MM.1S (cell line): ENCODE measurements around the gene DFFA.
"Not testable (repeated sequence)": the region's sequence is repeated elsewhere in the genome, so short reads cannot be mapped to it uniquely, and the experiment has no call there.

ENCODE experiments used
- DNase-seq: peaks from one replicate; pipeline ENCODE4 v3.0.0-alpha.2; 2015
- H2AFZ ChIP-seq: fragments of 300-600 bp; sonication (generic); 2 replicates; pipeline ENCODE4 v1.6.0; 2016; ENCODE audit warnings: antibody characterized with exemption, low read length
- H3F3A ChIP-seq: fragments of 300-600 bp; sonication (generic); 2 replicates; pipeline ENCODE4 v1.6.1; 2016; ENCODE audit warnings: mild to moderate bottlenecking, antibody characterized with exemption, low read length, moderate library complexity, mixed read lengths; ENCODE audit not compliant: insufficient read depth
- H3K27ac ChIP-seq: fragments of 300-600 bp; sonication (generic); 2 replicates; pipeline ENCODE4 v1.5.1; 2016; ENCODE audit warnings: mild to moderate bottlenecking, low read length
- H3K27me3 ChIP-seq: fragments of 300-600 bp; sonication (generic); replicated peaks from 2 replicates; pipeline ENCODE4 v1.6.0; 2016; ENCODE audit warnings: low read length; ENCODE audit not compliant: insufficient read depth
- H3K36me3 ChIP-seq: fragments of 300-600 bp; sonication (generic); replicated peaks from 2 replicates; pipeline ENCODE4 v1.6.1; 2016; ENCODE audit warnings: mild to moderate bottlenecking, low read length, mixed read lengths; ENCODE audit not compliant: insufficient read depth
- H3K4me1 ChIP-seq: fragments of 300-600 bp; sonication (generic); 2 replicates; pipeline ENCODE4 v1.6.1; 2016; ENCODE audit warnings: low read length, mixed read lengths
- H3K4me2 ChIP-seq: fragments of 300-600 bp; sonication (generic); 2 replicates; pipeline ENCODE4 v1.6.0; 2016; ENCODE audit warnings: low read depth, low read length
- H3K4me3 ChIP-seq: fragments of 300-600 bp; sonication (generic); 2 replicates; pipeline ENCODE4 v1.5.1; 2016; ENCODE audit warnings: low read length, mixed read lengths
- H3K79me2 ChIP-seq: fragments of 300-600 bp; sonication (generic); 2 replicates; pipeline ENCODE4 v1.6.1; 2016; ENCODE audit warnings: mixed run types, low read length, mixed read lengths
- H3K9ac ChIP-seq: fragments of 300-600 bp; sonication (generic); 2 replicates; pipeline ENCODE4 v1.6.1; 2016; ENCODE audit warnings: low read length, mixed read lengths
- H3K9me2 ChIP-seq: fragments of 300-600 bp; sonication (generic); replicated peaks from 2 replicates; pipeline ENCODE4 v1.6.1; 2016; ENCODE audit warnings: mild to moderate bottlenecking, low read length, mixed read lengths; ENCODE audit not compliant: insufficient read depth
- H3K9me3 ChIP-seq: fragments of 300-600 bp; sonication (generic); replicated peaks from 2 replicates; pipeline ENCODE4 v1.6.1; 2016; ENCODE audit warnings: mild to moderate bottlenecking, low read length, mixed read lengths; ENCODE audit not compliant: insufficient read depth
- H4K20me1 ChIP-seq: fragments of 300-600 bp; sonication (generic); 2 replicates; pipeline ENCODE4 v1.6.1; 2016; ENCODE audit warnings: mild to moderate bottlenecking, low read length, moderate library complexity, mixed read lengths; ENCODE audit not compliant: insufficient read depth
- EZH2 ChIP-seq: fragments of 300-600 bp; sonication (generic); optimal IDR thresholded peaks from 2 replicates; pipeline ENCODE3; 2017; ENCODE audit warnings: low read depth, mild to moderate bottlenecking, antibody characterized with exemption, low read length, mixed read lengths
- EZH2phosphoT487 ChIP-seq: fragments of 300-600 bp; sonication (generic); IDR thresholded peaks from 2 replicates; pipeline ENCODE4 v1.6.1; 2018; ENCODE audit warnings: antibody characterized with exemption, low read length
- TF ChIP-seq, protein P1 (sequence below): fragments of 300-600 bp; sonication (generic); IDR thresholded peaks from 2 replicates; pipeline ENCODE4 v1.5.1; 2016; ENCODE audit warnings: antibody characterized with exemption, low read length, mixed read lengths

The DFFA gene

DNA sequence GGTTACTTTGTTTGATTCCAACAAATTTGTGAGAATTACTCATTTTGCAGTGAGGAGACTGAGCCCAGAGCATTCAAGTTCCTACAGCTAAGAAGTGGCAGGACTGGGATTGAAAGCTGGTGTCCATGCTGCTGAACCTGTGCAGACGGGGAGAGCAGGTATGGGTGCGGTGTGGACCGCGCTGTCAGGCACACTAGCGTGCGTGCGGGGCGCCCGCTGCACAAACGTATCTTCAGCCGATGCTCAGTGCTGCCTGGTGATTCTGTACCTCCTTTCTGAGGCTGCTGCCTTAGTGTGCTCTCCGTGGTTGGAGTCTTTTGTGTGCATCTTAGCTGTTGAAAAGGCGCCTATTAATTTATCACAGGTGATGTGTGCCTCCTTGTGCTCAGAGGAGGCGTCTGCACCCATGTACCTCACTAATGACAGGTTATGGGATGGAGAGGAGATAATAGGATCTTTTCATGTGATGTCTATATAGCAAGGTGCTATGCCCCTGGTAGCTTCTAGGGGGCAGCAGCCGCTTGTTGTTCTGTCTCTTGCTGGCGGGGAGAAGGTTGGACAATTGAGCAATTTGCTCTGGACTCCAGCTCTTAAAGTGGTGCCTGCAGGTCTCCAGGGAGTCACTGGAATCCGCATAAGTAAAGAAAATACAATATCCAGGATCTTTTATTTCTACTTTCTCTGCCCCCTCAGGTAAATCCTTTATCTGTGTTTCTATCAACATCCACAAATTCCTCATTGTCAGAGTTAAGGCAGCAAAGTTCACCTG lies 35.0 kb upstream of the DFFA start:
- H3K27ac ChIP-seq, result no peak overlapping the region
- H3K4me3 ChIP-seq, result no peak overlapping the region
- DNase-seq, result peak; percentile 33
- H3K4me1 ChIP-seq, result no peaks in the 10 kb centered on the region
- no peaks in the 10 kb centered on the region for H3K27me3 ChIP-seq
- TF ChIP-seq EZH2, result no peak
- TF ChIP-seq EZH2phosphoT487, result no peak
- TF ChIP-seq, protein P1, sequence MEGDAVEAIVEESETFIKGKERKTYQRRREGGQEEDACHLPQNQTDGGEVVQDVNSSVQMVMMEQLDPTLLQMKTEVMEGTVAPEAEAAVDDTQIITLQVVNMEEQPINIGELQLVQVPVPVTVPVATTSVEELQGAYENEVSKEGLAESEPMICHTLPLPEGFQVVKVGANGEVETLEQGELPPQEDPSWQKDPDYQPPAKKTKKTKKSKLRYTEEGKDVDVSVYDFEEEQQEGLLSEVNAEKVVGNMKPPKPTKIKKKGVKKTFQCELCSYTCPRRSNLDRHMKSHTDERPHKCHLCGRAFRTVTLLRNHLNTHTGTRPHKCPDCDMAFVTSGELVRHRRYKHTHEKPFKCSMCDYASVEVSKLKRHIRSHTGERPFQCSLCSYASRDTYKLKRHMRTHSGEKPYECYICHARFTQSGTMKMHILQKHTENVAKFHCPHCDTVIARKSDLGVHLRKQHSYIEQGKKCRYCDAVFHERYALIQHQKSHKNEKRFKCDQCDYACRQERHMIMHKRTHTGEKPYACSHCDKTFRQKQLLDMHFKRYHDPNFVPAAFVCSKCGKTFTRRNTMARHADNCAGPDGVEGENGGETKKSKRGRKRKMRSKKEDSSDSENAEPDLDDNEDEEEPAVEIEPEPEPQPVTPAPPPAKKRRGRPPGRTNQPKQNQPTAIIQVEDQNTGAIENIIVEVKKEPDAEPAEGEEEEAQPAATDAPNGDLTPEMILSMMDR, result peak; percentile 63
- no peak overlapping the region for H2AFZ ChIP-seq
- no peaks in the 10 kb centered on the region for H3K9me3 ChIP-seq
- no peak overlapping the region for H3K4me2 ChIP-seq
- no peaks in the 10 kb centered on the region for H3K36me3 ChIP-seq
- H3F3A ChIP-seq, result no peaks in the 10 kb centered on the region
- H3K79me2 ChIP-seq, result peaks cover 22% of the 10 kb centered on the region
- no peaks in the 10 kb centered on the region for H3K9me2 ChIP-seq
- H4K20me1 ChIP-seq, result peaks cover 7% of the 10 kb centered on the region
- H3K9ac ChIP-seq, result no peak overlapping the region

GRCh38 chr1:10506677-10507047 lies 34.3 kb upstream of the DFFA start:
- TF ChIP-seq EZH2phosphoT487 (no peak), EZH2 (no peak)
- TF ChIP-seq, protein P1, result no peak
- Histone ChIP-seq H4K20me1 (peaks cover 7% of the 10 kb centered on the region), H3F3A (no peaks in the 10 kb centered on the region), H2AFZ (no peak overlapping the region), H3K9me2 (no peaks in the 10 kb centered on the region), H3K9me3 (no peaks in the 10 kb centered on the region), H3K4me3 (no peak overlapping the region), H3K4me1 (no peaks in the 10 kb centered on the region), H3K27me3 (no peaks in the 10 kb centered on the region), H3K4me2 (no peak overlapping the region), H3K36me3 (no peaks in the 10 kb centered on the region), H3K79me2 (peaks cover 27% of the 10 kb centered on the region), H3K27ac (no peak overlapping the region), H3K9ac (no peak overlapping the region)
- DNase-seq, result no peak

GRCh38 chr1:10506046-10506676 lies 33.8 kb upstream of the DFFA start:
- DNase-seq, H3K27ac ChIP-seq, H3K36me3 ChIP-seq, H3K27me3 ChIP-seq, H3K4me2 ChIP-seq, H3K9me2 ChIP-seq, H3K4me3 ChIP-seq, H2AFZ ChIP-seq, H4K20me1 ChIP-seq, H3K9ac ChIP-seq, H3F3A ChIP-seq, H3K9me3 ChIP-seq, H3K4me1 ChIP-seq: not testable (repeated sequence)
- peaks cover 24% of the 10 kb centered on the region for H3K79me2 ChIP-seq

- H3K27ac ChIP-seq, result no peak overlapping the region
- no peaks in the 10 kb centered on the region for H3K36me3 ChIP-seq
- peaks cover 7% of the 10 kb centered on the region for H4K20me1 ChIP-seq
- H3K4me2 ChIP-seq, result no peak overlapping the region
- no peak overlapping the region for H3K4me3 ChIP-seq
- H3K4me1 ChIP-seq, result no peaks in the 10 kb centered on the region
- no peak overlapping the region for H3K9ac ChIP-seq
- no peaks in the 10 kb centered on the region for H3K27me3 ChIP-seq
- DNase-seq, result no peak
- TF ChIP-seq, protein P1, result no peak
- TF ChIP-seq EZH2 (no peak), EZH2phosphoT487 (no peak)
- H3F3A ChIP-seq, result no peaks in the 10 kb centered on the region
- H3K9me3 ChIP-seq, result no peaks in the 10 kb centered on the region
- H3K79me2 ChIP-seq, result peaks cover 36% of the 10 kb centered on the region
- no peak overlapping the region for H2AFZ ChIP-seq
- H3K9me2 ChIP-seq, result no peaks in the 10 kb centered on the region
These were observed 31.9 kb upstream of the DFFA start for GRCh38 chr1:10504249-10504648.
